Tibial nerve (tissue), 4 donors: ENCODE data around the gene MBL2. TPM values are rescaled to one million over a fixed set of nuclear protein-coding genes. Genes with fewer than 3 reads are reported as not detected.

ENCODE experiments used
- DNase-seq, 2 donors: peaks; one replicate each; pipeline ENCODE4 v3.0.0-alpha.2; 2019; ENCODE audit warnings: low spot score in 2 of 2
- H3K27ac ChIP-seq, 4 donors: fragments of 200-600 bp; sonication (generic) in 3 of 4; one replicate each; pipeline ENCODE4 v1.5.1; 2017 to 2019; ENCODE audit warnings: mild to moderate bottlenecking in 1 of 4
- H3K27me3 ChIP-seq, 2 donors: fragments of 200-600 bp; sonication (generic) in 1 of 2; one replicate each; pipeline versions ENCODE4 v1.5.1 to v1.6.0; 2017 to 2019
- H3K36me3 ChIP-seq, 3 donors: fragments of 200-600 bp; sonication (generic); one replicate each; pipeline ENCODE4 v1.5.1; 2018 to 2019
- H3K4me1 ChIP-seq, 4 donors: fragments of 200-600 bp; sonication (generic) in 3 of 4; one replicate each; pipeline ENCODE4 v1.5.1; 2017 to 2019
- H3K4me3 ChIP-seq, 4 donors: fragments of 200-600 bp; sonication (generic) in 3 of 4; one replicate each; pipeline ENCODE4 v1.5.1; 2017 to 2019; ENCODE audit warnings: mild to moderate bottlenecking in 1 of 4, moderate library complexity in 1 of 4
- H3K9me3 ChIP-seq, 4 donors: fragments of 200-600 bp; sonication (generic) in 3 of 4; one replicate each; pipeline ENCODE4 v1.5.1; 2017 to 2019
- CTCF ChIP-seq, 5 experiments: fragments of 200-600 bp in 3 of 5; fragments of 450-650 bp in 2 of 5; sonication (generic) in 3 of 5; IDR thresholded peaks; one replicate each; pipeline ENCODE4 v1.5.1; 2016 to 2019; ENCODE audit warnings: antibody characterized with exemption in 5 of 5, mild to moderate bottlenecking in 3 of 5, moderate library complexity in 2 of 5
- EP300 ChIP-seq, 2 donors: sonication (generic); formaldehyde crosslinking; IDR thresholded peaks; one replicate each; pipeline ENCODE4 v1.6.1; 2017; ENCODE audit warnings: antibody characterized with exemption in 2 of 2, mild to moderate bottlenecking in 1 of 2
- POLR2A ChIP-seq, 2 donors: fragments of 450-650 bp; IDR thresholded peaks; one replicate each; pipeline ENCODE4 v1.6.1; 2017; ENCODE audit warnings: antibody characterized with exemption in 2 of 2, mild to moderate bottlenecking in 2 of 2, moderate library complexity in 2 of 2
- WGBS, 2 donors: methylation state at CpG; one replicate each; pipeline ENCODE4 v1.1.5; 2018; 5-methylcytosine and 5-hydroxymethylcytosine counted together
- total RNA-seq, 4 donors: library from RNA; depleted of rRNA; stranded (reverse); fragments of >200 nt; gene quantifications; one replicate each; pipeline ENCODE4 v1.1.0, GENCODE V29; 2016

The MBL2 gene
- under 1 TPM in 2 of 4 donors, not detected in 2; 0.21 to 0.22 TPM for total RNA-seq

- H3K9me3 ChIP-seq = no peaks in the 10 kb centered on the region
- H3K36me3 ChIP-seq = no peaks in the 10 kb centered on the region
- no peak within 1 kb of the TSS for H3K4me3 ChIP-seq
- H3K4me1 ChIP-seq = peaks cover 0 to 5% (median 0%) of the 10 kb centered on the region in 4 donors
- no peaks in the 10 kb centered on the region for H3K27me3 ChIP-seq
- TF ChIP-seq EP300 (IDR thresholded peaks at IDR 0.05) = no peak
- no peak for TF ChIP-seq POLR2A (IDR thresholded peaks at IDR 0.05)
- no peak for TF ChIP-seq CTCF (IDR thresholded peaks at IDR 0.05)
- no peak for DNase-seq
- no peak within 1 kb of the TSS for H3K27ac ChIP-seq
- 86 to 91% methylated on average over 3 of the region's 3 CpGs for WGBS, 2 donors
Observed at GRCh38 chr10:52772623-52773022, at the start of gene MBL2. Gene MBL2, minus strand, starts transcription at chr10:52772784. Its CDS starts 1,149 bp downstream, at chr10:52771635.

DNA sequence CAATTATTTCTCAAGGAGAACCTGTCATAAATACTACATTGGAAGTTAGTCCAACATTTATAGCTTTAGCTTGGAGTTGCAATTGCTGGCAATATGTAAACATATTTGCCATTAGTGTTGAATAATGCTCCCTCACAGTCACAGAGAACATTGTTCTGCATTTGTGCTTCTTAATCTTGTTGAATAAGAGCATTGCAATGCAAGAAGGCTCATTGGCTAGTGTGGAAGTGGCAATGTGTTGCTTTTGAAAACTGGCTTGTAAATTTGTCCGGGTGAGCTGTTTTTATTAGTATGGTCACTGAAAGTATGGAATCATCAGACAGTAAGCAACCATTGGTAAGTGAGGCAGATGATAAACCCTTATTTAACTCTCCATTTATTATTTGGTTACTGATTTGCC lies 47.7 kb upstream of the MBL2 start:
- no peak overlapping the region for H3K4me3 ChIP-seq
- H3K27ac ChIP-seq = no peak overlapping the region
- no peaks in the 10 kb centered on the region for H3K9me3 ChIP-seq
- TF ChIP-seq POLR2A (IDR thresholded peaks at IDR 0.05) = no peak
- no peak for TF ChIP-seq EP300 (IDR thresholded peaks at IDR 0.05)
- no peak for TF ChIP-seq CTCF (IDR thresholded peaks at IDR 0.05)
- no peaks in the 10 kb centered on the region for H3K27me3 ChIP-seq
- no peak for DNase-seq
- no peaks in the 10 kb centered on the region for H3K36me3 ChIP-seq
- WGBS, 2 donors = 45 to 48% methylated on average over 1 of the region's 1 CpG
- H3K4me1 ChIP-seq = no peaks in the 10 kb centered on the region

GRCh38 chr10:52818019-52818418 lies 45.4 kb upstream of the MBL2 start:
- WGBS, 2 donors = 29 to 34% methylated on average over 3 of the region's 3 CpGs
- TF ChIP-seq POLR2A (IDR thresholded peaks at IDR 0.05) (no peak), EP300 (IDR thresholded peaks at IDR 0.05) (no peak), CTCF (IDR thresholded peaks at IDR 0.05) (no peak)

DNA sequence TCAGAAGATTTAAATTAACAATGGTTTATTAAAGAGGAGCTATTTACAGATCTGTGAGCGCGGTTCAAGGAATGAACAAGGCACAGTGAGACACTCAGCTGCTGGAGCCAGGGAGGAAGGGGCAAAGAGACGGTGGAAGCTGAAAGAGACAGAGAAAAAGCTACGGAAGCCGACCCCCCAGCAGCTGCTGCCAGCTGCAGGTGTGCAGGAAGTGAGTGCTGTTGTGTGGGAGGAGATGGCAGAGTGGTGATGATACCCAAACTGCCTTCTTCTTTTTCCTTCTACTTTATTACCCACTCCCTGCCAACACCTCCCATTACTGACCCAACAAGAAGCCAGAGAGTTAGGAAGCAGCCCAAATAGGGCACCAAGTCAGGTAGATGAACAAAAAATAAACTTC lies 41.9 kb upstream of the MBL2 start:
- H3K4me1 ChIP-seq = no peaks in the 10 kb centered on the region
- H3K9me3 ChIP-seq = no peaks in the 10 kb centered on the region
- DNase-seq = no peak
- TF ChIP-seq EP300 (IDR thresholded peaks at IDR 0.05) = no peak
- TF ChIP-seq POLR2A (IDR thresholded peaks at IDR 0.05) = no peak
- TF ChIP-seq CTCF (IDR thresholded peaks at IDR 0.05) = no peak
- H3K27ac ChIP-seq = no peak overlapping the region
- 45 to 50% methylated on average over 5 of the region's 5 CpGs for WGBS, 2 donors
- H3K36me3 ChIP-seq = no peaks in the 10 kb centered on the region
- no peak overlapping the region for H3K4me3 ChIP-seq
- no peaks in the 10 kb centered on the region for H3K27me3 ChIP-seq

More at GRCh38 chr10:52818019-52818418, 45.4 kb upstream of the MBL2 start:
- H3K4me3 ChIP-seq = no peak overlapping the region
- no peaks in the 10 kb centered on the region for H3K4me1 ChIP-seq
- H3K36me3 ChIP-seq = no peaks in the 10 kb centered on the region
- DNase-seq = no peak
- no peaks in the 10 kb centered on the region for H3K27me3 ChIP-seq
- H3K9me3 ChIP-seq = no peaks in the 10 kb centered on the region
- no peak overlapping the region for H3K27ac ChIP-seq

GRCh38 chr10:52811776-52812175 lies 39.2 kb upstream of the MBL2 start:
- no peaks in the 10 kb centered on the region for H3K36me3 ChIP-seq
- H3K4me1 ChIP-seq = no peaks in the 10 kb centered on the region
- no peak overlapping the region for H3K4me3 ChIP-seq
- TF ChIP-seq POLR2A (IDR thresholded peaks at IDR 0.05) = no peak
- no peak for TF ChIP-seq EP300 (IDR thresholded peaks at IDR 0.05)
- TF ChIP-seq CTCF (IDR thresholded peaks at IDR 0.05) = no peak
- no peak overlapping the region for H3K27ac ChIP-seq
- H3K27me3 ChIP-seq = no peaks in the 10 kb centered on the region
- no peaks in the 10 kb centered on the region for H3K9me3 ChIP-seq
- DNase-seq = no peak
